H9 (cell line): Measurements from ENCODE around the gene MYO10. TPM values are rescaled to one million over a fixed set of nuclear protein-coding genes. Genes with fewer than 3 reads are reported as not detected.

Experiments
- DNase-seq: peaks from one replicate; pipeline ENCODE4 v3.0.0-alpha.2; 2017
- H2AFZ ChIP-seq: one replicate; pipeline ENCODE4 v1.6.1; 2013; ENCODE audit warnings: mild to moderate bottlenecking, low read length, control low read depth, moderate library complexity
- H2AK5ac ChIP-seq: 2 replicates; pipeline ENCODE4 v1.6.1; 2013; ENCODE audit warnings: low read length, control low read depth, mixed read lengths; ENCODE audit not compliant: insufficient read length
- H2BK120ac ChIP-seq: one replicate; pipeline ENCODE4 v1.6.1; 2013; ENCODE audit warnings: low read depth, mild to moderate bottlenecking, low read length, control low read depth, inconsistent platforms; ENCODE audit not compliant: poor library complexity, severe bottlenecking
- H2BK12ac ChIP-seq: 2 replicates; pipeline ENCODE4 v1.6.1; 2013; ENCODE audit warnings: low read length, control low read depth, mixed read lengths, low read depth; ENCODE audit not compliant: insufficient read length
- H2BK15ac ChIP-seq: 2 replicates; pipeline ENCODE4 v1.6.1; 2013; ENCODE audit warnings: low read depth, low read length, control low read depth
- H2BK20ac ChIP-seq: one replicate; pipeline ENCODE4 v1.6.1; 2013; ENCODE audit warnings: low read depth, mild to moderate bottlenecking, low read length, control low read depth, inconsistent platforms; ENCODE audit not compliant: poor library complexity, severe bottlenecking
- H2BK5ac ChIP-seq: 2 replicates; pipeline ENCODE4 v1.6.1; 2013; ENCODE audit warnings: low read length, control low read depth, mixed read lengths; ENCODE audit not compliant: insufficient read length
- H3K14ac ChIP-seq: 2 replicates; pipeline ENCODE4 v1.6.1; 2013; ENCODE audit warnings: low read length, control low read depth; ENCODE audit not compliant: insufficient read depth
- H3K18ac ChIP-seq: 2 replicates; pipeline ENCODE4 v1.6.1; 2013; ENCODE audit warnings: low read depth, mild to moderate bottlenecking, mixed read lengths, low read length, control low read depth; ENCODE audit not compliant: insufficient read length
- H3K23ac ChIP-seq: 2 replicates; pipeline ENCODE4 v1.6.1; 2013; ENCODE audit warnings: low read length, control low read depth, mixed read lengths, low read depth; ENCODE audit not compliant: insufficient read length
- H3K23me2 ChIP-seq: 2 replicates; pipeline ENCODE4 v1.6.1; 2013; ENCODE audit warnings: low read depth, mild to moderate bottlenecking, mixed read lengths, low read length, control low read depth; ENCODE audit not compliant: insufficient read length, poor library complexity, severe bottlenecking
- H3K27ac ChIP-seq: 2 replicates; pipeline ENCODE4 v1.5.1; 2013; ENCODE audit warnings: low read length, control low read depth, mixed read lengths, low read depth; ENCODE audit not compliant: insufficient read length
- H3K27me3 ChIP-seq: 2 replicates; pipeline ENCODE4 v1.6.1; 2013; ENCODE audit warnings: low read length, control low read depth, inconsistent platforms; ENCODE audit not compliant: insufficient read depth
- H3K4ac ChIP-seq: 2 replicates; pipeline ENCODE4 v1.6.1; 2013; ENCODE audit warnings: low read depth, mild to moderate bottlenecking, control low read depth, inconsistent platforms, low read length, moderate library complexity
- H3K4me1 ChIP-seq: 2 replicates; pipeline ENCODE4 v1.6.1; 2013; ENCODE audit warnings: low read length, control low read depth, inconsistent platforms; ENCODE audit not compliant: insufficient read depth
- H3K4me2 ChIP-seq: 2 replicates; pipeline ENCODE4 v1.6.1; 2013; ENCODE audit warnings: low read length, control low read depth, mixed read lengths; ENCODE audit not compliant: insufficient read length, insufficient read depth
- H3K56ac ChIP-seq: 2 replicates; pipeline ENCODE4 v1.6.1; 2013; ENCODE audit warnings: low read depth, mild to moderate bottlenecking, mixed read lengths, low read length, control low read depth; ENCODE audit not compliant: insufficient read length
- H3K79me1 ChIP-seq: 2 replicates; pipeline ENCODE4 v1.6.1; 2013; ENCODE audit warnings: low read depth, mild to moderate bottlenecking, moderate library complexity, low read length, control low read depth, inconsistent platforms; ENCODE audit not compliant: insufficient read depth, poor library complexity, severe bottlenecking
- H3K79me2 ChIP-seq: 2 replicates; pipeline ENCODE4 v1.6.1; 2013; ENCODE audit warnings: low read length, control low read depth, inconsistent platforms; ENCODE audit not compliant: insufficient read depth
- H3K9ac ChIP-seq: 2 replicates; pipeline ENCODE4 v1.6.1; 2013; ENCODE audit warnings: low read length, control low read depth, mixed read lengths; ENCODE audit not compliant: insufficient read length; ENCODE audit errors: extremely low read depth
- H3K9me3 ChIP-seq: one replicate; pipeline ENCODE4 v1.6.1; 2013; ENCODE audit warnings: low read depth, low read length, inconsistent platforms; ENCODE audit not compliant: control insufficient read depth
- H3T11ph ChIP-seq: one replicate; pipeline ENCODE4 v1.6.1; 2013; ENCODE audit warnings: mild to moderate bottlenecking, low read length, control low read depth, inconsistent platforms
- H4K20me1 ChIP-seq: one replicate; pipeline ENCODE4 v1.6.1; 2013; ENCODE audit not compliant: control insufficient read depth, insufficient read length, insufficient read depth
- H4K5ac ChIP-seq: 2 replicates; pipeline ENCODE4 v1.6.1; 2013; ENCODE audit warnings: low read depth, mild to moderate bottlenecking, mixed read lengths, low read length, control low read depth; ENCODE audit not compliant: insufficient read length
- H4K8ac ChIP-seq: replicated peaks from 2 replicates; pipeline ENCODE4 v1.6.1; 2013; ENCODE audit warnings: low read length, control low read depth, mixed read lengths, low read depth; ENCODE audit not compliant: insufficient read length
- H4K91ac ChIP-seq: 2 replicates; pipeline ENCODE4 v1.6.1; 2013; ENCODE audit warnings: low read depth, mild to moderate bottlenecking, moderate library complexity, mixed read lengths, low read length, control low read depth; ENCODE audit not compliant: insufficient read length
- H3K27ac Mint-ChIP-seq, 3 experiments: 2 replicates in 2 of 3; 3 replicates in 1 of 3; pipeline ENCODE4 v1.8.0; 2020 to 2021; ENCODE audit warnings: mixed read lengths in 3 of 3, mild to moderate bottlenecking in 1 of 3, moderate library complexity in 1 of 3
- H3K27me3 Mint-ChIP-seq: 2 replicates; pipeline ENCODE4 v1.8.0; 2021; ENCODE audit warnings: low read depth, mild to moderate bottlenecking, moderate library complexity, mixed read lengths
- H3K36me3 Mint-ChIP-seq, 3 experiments: 2 replicates in 2 of 3; 3 replicates in 1 of 3; pipeline ENCODE4 v1.8.0; 2020 to 2021; ENCODE audit warnings: low read depth in 3 of 3, mixed read lengths in 3 of 3; ENCODE audit not compliant: insufficient read depth in 1 of 3
- H3K4me1 Mint-ChIP-seq, 2 experiments: 2 replicates each; pipeline ENCODE4 v1.8.0; 2020; ENCODE audit warnings: mixed read lengths in 2 of 2
- H3K4me3 Mint-ChIP-seq, 2 experiments: 2 replicates in 1 of 2; 3 replicates in 1 of 2; pipeline ENCODE4 v1.8.0; 2020 to 2021; ENCODE audit warnings: mild to moderate bottlenecking in 2 of 2, mixed read lengths in 2 of 2, moderate library complexity in 1 of 2
- H3K9me3 Mint-ChIP-seq, 2 experiments: 2 replicates in 1 of 2; 3 replicates in 1 of 2; pipeline ENCODE4 v1.8.0; 2020; ENCODE audit warnings: mild to moderate bottlenecking in 2 of 2, mixed read lengths in 2 of 2, moderate library complexity in 1 of 2
- WGBS: extraction: QIAGEN DNeasy Blood & Tissue Kit; methylation state at CpG from one replicate; pipeline ENCODE4 v1.1.7; 2013; ENCODE audit warnings: missing lambda C conversion rate, low lambda C conversion rate, mixed read lengths; ENCODE audit not compliant: insufficient read length; ENCODE audit errors: extremely low coverage; 5-methylcytosine and 5-hydroxymethylcytosine counted together
- total RNA-seq: library from RNA; stranded (reverse); gene quantifications from 2 replicates; pipeline ENCODE4 v1.2.1, GENCODE V29; 2021
- TF ChIP-seq, protein P1 (sequence below): fragments of 200-600 bp; sonication (generic); conservative IDR thresholded peaks from 3 replicates; pipeline ENCODE4 v1.8.0; 2021; ENCODE audit warnings: antibody characterized with exemption, mild to moderate bottlenecking

Gene MYO10
- total RNA-seq, 1 experiment from 2014 or later = 127 TPM

GRCh38 chr5:16914584-16914983 lies 21.5 kb downstream of the MYO10 start:
- Mint-ChIP-seq H3K36me3 (peaks cover 8 to 10% (median 10%) of the 10 kb centered on the region in 3 experiments), H3K9me3 (no peaks in the 10 kb centered on the region; a peak in 2 of 5 replicates), H3K4me1 (peaks cover 4 to 16% of the 10 kb centered on the region in 2 experiments), H3K4me3 (no peak overlapping the region), H3K27ac (no peak overlapping the region; a peak in 1 of 7 replicates), H3K27me3 (no peaks in the 10 kb centered on the region)
- no peaks in the 10 kb centered on the region for H3K23me2 ChIP-seq
- H4K20me1 ChIP-seq = no peaks in the 10 kb centered on the region
- H2BK120ac ChIP-seq = no peak overlapping the region
- H3K27ac ChIP-seq = no peak overlapping the region
- H3K14ac ChIP-seq = no peak overlapping the region
- no peak overlapping the region for H3K4ac ChIP-seq
- H2BK15ac ChIP-seq = no peak overlapping the region
- no peak overlapping the region for H4K5ac ChIP-seq
- H3T11ph ChIP-seq = no peak overlapping the region
- H3K79me2 ChIP-seq = peaks cover 4% of the 10 kb centered on the region; the same call in 1 of the 2 replicates
- no peak overlapping the region for H2BK12ac ChIP-seq
- no peak overlapping the region for H2BK5ac ChIP-seq
- H3K4me1 ChIP-seq = no peaks in the 10 kb centered on the region
- TF ChIP-seq, protein P1, sequence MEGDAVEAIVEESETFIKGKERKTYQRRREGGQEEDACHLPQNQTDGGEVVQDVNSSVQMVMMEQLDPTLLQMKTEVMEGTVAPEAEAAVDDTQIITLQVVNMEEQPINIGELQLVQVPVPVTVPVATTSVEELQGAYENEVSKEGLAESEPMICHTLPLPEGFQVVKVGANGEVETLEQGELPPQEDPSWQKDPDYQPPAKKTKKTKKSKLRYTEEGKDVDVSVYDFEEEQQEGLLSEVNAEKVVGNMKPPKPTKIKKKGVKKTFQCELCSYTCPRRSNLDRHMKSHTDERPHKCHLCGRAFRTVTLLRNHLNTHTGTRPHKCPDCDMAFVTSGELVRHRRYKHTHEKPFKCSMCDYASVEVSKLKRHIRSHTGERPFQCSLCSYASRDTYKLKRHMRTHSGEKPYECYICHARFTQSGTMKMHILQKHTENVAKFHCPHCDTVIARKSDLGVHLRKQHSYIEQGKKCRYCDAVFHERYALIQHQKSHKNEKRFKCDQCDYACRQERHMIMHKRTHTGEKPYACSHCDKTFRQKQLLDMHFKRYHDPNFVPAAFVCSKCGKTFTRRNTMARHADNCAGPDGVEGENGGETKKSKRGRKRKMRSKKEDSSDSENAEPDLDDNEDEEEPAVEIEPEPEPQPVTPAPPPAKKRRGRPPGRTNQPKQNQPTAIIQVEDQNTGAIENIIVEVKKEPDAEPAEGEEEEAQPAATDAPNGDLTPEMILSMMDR = no peak
- no CpG with 5 or more reads among the region's 6 CpGs for WGBS
- no peak overlapping the region for H2AFZ ChIP-seq
- H3K27me3 ChIP-seq = no peaks in the 10 kb centered on the region
- H4K8ac ChIP-seq = no peak overlapping the region
- H2BK20ac ChIP-seq = no peak overlapping the region
- no peaks in the 10 kb centered on the region for H3K79me1 ChIP-seq
- no peak overlapping the region for H3K56ac ChIP-seq
- H3K23ac ChIP-seq = no peak overlapping the region
- no peak overlapping the region for H3K4me2 ChIP-seq
- no peak overlapping the region for H2AK5ac ChIP-seq
- no peak overlapping the region for H3K18ac ChIP-seq
- DNase-seq = no peak
- no peak overlapping the region for H4K91ac ChIP-seq
- H3K9ac ChIP-seq = no peak overlapping the region
- no peaks in the 10 kb centered on the region for H3K9me3 ChIP-seq
